Effector CD4-positive, alpha-beta T cell (primary cell): ENCODE measurements around the gene ADRA2A.

Source experiments
- DNase-seq: peaks from one replicate; pipeline ENCODE4 v3.0.0-alpha.2; 2020

ADRA2A gene

DNA sequence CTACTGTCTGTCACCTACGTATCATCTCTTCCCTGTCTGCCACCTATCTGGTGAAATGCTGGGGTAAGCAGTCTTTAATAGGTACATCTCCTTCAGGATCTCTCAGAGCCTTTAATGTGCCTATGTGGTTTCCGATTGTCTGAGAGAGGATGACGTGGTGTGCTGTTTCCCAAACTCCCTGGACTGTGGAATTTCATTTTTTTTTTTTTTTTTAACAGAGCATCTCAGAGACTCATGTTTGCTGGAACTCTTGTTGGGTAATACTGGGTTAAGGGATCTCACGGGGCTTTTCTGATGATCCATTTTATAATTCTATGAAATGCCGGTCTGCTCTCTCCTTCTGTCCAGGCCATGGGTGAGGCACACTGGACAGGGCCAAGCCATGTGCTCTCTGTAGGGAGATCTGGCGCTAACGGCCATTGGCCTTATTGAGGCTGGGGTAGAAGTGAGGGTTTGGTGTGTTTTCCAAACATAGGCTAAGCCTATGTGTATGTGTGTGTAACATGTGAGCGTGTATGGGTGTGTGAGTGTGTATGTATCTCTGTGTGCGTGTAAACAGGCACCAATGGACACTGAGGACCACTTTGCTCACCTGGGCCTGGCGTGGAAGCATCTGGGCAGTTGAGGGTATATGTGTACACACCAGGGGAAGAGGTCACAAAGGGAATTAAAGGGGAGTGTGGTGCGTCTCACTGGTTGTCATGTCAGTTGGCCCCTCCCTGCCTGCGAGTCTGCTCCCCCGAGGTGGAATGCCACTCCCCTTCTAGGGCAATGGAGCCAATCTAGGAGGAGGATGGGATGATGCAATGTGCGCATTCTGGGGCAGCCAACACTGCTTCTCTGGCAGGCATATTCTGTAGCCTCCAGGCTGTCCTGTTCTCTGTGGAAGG, 7.8 kb downstream of the ADRA2A start:
- no peak for DNase-seq

DNA sequence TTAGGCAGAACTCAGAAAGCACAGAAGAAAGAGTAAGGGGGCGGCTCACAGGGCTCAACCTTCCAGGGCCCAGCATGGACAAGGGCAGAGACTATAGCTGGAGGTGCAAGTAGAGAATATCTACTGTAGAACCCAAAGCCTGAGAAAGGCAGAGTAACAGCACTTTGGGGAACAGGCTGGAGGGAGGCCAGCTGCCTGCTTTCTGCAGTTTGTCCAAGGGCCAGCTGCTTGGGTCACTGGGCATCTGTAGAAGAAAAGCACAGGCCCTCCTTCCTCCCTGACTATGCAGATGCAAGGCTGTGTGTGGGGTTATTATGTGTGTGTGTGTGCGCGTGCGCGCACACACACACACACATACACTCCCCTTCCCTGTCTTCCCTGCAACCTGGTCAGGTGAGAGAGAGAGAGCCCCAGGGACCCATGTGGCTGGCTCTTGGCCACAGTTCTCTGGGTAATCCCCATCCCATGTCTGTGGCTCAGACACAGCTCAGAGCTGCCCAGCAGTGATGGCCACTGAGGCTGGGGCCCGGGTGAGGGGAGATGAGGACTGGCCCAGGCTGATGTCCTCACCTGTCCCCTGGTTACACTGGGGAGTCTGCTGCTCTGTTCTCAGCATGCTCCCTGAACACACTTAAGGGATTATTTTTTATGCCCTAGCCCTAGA, 9.0 kb downstream of the ADRA2A start:
- no peak for DNase-seq

DNA sequence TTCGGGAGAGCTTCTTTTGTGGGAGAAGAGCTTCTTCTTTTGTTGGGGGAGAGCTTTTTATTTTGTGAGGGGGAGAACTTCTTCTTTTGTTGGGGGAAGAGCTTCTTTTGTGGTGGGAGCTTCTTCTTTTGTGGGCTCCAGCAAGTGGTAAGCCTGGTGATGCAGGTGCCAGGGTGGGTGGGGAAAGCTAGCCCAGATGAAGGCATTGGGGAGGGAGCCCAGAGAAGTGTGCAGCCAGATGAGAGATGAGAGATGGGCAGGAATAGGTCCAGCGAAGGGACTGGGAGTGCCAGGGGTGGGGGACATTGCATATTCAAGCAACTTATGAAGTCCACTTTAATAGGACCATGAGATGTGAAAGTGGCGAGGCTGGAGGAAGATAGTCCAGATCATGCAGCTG, 9.7 kb downstream of the ADRA2A start:
- no peak for DNase-seq

DNA sequence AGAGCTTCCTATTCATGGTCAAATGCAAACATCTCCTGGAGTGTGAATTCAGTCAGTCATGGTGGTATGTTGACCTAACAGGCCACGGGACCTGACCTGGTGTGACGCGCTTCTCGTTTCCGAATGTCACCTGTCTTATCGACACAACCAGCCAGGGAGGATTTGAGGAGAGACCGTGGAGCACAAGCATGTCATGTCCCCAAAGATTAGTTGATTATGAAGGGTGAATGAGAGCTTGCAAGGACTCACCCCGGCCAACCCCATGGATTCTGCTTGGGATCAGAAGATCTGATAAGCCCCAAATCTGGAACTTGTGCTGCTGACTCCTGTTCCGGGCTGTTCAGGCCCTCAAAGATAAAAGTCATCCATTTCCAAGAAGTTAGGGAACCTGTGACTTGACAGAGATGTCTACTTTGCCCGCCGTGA, 10.5 kb downstream of the ADRA2A start:
- DNase-seq, result no peak

DNA sequence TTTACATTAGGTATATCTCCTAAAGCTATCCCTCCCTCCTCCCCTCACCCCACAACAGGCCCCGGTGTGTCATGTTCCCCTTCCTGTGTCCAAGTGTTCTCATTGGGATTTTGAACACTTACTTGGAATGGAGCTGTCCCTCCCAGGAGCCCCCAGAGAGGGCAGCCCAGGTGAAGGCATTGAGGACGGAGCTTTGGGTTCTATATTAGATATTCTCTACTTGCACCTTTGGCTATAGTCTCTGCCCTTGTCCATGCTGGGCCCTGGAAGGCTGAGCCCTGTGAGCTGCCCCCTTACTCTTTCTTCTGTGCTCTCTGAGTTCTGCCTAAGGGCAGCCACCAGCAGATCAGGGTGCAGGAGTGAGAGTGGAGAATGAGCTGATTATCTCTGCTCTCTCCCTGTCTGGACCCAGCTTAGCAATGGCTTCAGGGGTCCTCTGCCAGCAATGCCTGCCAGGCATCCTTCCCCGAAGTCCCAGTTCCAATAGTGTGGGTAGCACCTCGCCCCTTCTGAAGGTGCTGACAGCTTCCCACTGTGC, 11.2 kb downstream of the ADRA2A start:
- no peak for DNase-seq

DNA sequence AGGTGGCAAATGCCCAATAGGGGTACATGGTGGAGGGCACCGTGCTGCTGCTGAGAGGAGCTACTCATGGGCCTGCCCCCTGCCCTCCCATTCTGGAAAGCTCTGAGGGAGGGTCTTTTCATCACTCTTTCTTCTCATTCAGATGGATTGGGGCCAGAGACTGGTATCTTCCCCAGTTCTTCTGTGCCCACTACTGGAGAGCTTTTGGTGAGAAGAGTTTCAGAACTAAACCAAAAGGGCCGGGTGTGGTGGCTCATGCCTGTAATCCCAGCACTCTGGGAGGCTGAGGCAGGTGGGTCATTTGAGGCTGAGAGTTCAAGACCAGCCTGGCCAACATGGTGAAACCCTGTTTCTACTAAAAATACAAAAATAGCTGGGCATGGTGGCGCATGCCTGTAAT, 12.5 kb downstream of the ADRA2A start:
- no peak for DNase-seq

DNA sequence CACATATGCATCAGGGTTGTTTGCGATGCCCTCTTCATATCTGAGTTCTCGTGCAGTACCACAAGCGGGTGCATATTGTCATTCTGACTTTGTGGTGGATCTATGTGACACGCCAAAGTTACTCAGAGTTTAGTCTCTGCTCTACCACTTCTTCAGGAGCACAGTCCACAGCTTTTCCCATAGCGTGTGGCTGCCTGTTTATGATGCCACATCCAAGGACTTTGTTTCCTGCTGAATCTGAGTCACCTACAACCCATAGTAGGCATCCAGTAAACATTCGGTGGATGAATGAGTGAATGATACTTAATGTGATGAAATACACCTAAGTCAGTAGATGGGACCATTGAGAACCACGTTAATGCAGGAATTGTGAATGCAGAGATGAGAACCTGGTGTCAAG, 15.0 kb downstream of the ADRA2A start:
- no peak for DNase-seq

DNA sequence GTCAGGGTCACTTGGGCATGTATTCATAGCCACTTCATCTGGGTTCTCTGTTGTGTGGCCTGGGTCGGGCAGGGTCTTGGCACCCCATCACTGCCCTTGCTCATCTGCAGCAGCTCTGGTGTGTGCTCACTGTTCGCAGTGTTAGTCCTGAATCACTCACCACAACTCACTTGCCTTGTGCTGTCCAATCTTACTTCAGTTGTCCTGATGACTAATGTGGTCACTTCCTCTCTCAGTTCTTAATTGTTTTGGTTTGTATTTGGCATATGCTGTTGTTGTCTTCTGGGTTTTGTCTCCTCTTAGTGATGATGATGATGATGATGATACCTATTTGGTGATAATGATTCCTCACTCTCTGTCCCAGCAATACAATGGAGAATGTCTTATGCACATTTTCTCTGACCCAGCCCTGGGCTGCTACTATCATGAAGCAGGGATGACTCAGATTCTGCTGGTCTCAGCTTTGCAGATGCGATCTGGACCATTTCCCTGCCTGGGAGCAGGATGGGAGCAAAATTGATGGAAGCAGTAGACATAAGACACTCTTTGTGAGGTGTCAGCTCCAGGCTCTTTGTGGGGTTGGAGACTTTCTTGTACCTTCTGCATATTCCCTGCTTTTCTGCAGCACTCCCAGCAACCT, 17.0 kb downstream of the ADRA2A start:
- no peak for DNase-seq

DNA sequence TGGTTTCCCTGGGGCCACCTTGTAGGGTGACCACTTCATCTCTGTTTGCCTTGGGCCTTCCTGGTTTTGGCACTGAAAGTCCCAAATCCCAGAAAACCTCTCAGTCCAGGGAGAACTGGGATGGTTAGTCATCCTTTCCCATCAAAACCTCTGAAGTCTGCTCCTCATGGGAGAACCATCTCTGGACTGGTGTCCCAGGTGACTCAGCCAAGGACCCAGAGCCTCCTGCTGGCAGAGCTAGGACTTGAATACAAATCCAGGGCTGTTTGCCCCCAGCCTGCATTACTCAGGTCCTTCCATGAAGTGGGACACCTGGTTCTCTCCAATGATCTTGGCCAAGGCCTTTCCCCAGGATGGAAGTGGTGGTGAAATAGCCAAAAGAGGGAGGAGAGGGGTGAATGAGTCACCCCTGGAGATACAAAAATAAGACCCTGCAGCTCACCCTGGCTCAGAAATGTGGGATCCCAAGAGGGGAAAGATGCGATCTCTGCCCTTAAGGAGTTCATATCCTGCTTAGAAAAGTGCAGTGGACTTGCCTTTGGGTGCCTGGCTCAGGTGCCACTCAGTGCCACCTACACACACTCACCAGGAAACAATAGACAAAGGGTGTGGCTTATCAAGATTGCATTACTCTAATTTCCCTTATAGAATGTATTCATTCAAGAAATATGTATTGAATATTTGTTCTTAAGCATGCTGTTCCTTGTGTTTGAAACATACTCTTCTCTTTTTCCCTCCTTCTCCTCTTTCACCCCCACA, 22.0 kb downstream of the ADRA2A start:
- no peak for DNase-seq

DNA sequence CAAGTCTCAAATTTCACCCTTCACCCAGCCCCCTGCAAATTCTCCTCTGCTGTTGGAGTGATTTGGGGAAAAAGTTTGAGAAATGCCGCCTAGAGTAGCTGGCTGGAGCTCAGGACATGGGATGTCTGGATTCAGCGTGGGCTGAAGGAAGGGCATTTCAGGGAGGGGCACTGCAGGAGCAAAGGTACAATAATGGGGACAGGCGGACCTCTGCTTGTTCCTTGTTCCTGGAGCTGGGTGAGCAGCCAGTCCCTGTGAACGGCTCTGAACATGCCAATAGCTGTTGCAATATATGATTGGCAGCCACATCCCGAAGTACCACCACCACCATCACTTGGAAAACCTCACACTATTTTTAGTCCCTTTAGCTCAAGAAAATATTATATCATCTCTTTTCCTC, 23.4 kb downstream of the ADRA2A start:
- no peak for DNase-seq

DNA sequence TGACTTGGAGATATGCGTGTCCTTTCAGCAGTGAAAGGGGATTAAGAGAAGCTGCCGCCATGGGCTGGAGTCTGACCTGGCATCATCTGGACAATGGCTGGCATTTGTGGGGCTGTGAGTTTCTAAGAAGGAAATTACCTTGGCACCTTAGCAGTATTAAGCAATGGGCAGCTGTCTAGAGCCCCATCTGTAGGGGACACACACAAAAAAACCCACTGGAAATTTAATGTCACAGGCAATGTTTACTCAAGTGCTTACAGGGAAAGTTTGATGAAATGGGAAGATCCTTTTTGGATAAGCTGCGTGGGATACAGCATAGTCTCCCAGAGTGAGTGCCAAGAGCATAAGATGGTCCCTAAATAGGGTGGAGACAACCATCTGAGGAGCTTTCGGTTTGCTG, 25.0 kb downstream of the ADRA2A start:
- DNase-seq, result no peak

DNA sequence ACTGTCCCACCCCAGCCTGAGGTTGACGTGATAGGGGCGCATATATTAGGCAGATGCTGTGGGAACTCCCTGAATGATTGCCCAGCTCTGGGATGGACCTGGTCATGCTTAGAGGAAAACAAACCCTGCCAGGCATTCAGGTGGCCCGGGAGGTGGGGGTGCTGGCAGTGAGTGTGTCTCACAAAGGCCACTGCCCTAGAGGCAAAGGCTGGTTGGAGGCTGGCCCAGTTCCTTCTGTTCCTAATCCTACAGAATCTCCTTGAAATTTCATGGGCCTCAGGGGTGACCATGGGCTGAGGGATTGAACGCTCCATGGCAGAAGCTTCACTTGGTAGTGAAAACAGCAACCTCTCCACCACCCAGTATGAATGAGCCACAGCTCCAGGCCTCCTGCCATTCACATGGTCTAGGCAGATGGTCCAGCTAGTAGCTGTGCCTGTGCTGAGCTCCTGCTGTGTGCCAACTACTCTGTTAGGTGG, 25.6 kb downstream of the ADRA2A start:
- DNase-seq, result no peak

DNA sequence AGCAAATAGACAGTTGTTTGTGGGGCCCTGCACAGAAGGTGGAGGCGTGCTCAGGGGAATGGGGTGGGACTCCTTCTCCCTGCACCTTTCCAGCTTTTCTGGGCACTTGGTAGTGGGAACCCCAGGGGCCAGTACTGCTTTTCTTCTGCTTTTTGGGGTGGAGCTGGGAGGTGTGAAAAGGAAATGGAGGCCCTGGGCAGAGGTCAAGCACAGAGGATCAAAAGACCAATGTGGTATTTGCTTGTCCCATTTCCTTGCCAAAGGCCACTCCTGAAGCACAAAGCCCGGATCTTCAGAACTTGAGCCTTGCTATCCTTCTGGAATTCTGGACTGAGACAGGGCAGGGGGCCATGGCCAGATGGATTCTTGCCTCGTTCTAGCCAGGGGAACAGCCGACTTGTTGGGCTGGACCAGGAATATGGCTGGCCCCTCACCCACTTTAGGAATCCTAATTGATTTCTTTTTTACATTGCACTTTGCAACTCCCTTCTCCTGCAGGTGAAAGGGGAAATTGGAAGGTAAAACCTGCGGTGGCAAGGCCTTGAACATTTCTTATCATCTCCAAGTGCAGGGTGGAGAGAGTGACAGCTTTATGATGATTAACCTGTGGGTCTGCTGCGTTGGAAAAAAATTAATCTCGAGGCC, 26.5 kb downstream of the ADRA2A start:
- DNase-seq, result no peak

DNA sequence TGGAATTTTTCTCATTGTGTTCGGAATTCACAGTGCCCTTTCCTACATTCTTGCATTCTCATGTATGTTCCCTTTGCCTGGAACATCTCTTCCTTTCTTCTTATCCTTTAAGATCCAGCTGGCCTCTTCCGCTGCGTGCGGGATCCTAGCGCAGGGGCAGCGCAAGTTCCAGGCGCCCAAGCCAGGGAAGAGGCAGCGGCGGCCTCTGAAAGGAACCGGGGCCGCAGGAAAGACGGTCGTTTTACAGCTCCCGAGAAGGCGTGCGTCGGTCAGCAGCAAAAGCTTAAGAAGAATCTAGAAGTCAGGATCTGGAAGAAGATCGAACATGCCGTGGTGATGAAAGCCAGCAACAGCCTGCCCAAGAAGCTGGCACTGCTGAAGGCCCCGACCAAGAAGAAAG, 28.0 kb downstream of the ADRA2A start:
- DNase-seq, result no peak

DNA sequence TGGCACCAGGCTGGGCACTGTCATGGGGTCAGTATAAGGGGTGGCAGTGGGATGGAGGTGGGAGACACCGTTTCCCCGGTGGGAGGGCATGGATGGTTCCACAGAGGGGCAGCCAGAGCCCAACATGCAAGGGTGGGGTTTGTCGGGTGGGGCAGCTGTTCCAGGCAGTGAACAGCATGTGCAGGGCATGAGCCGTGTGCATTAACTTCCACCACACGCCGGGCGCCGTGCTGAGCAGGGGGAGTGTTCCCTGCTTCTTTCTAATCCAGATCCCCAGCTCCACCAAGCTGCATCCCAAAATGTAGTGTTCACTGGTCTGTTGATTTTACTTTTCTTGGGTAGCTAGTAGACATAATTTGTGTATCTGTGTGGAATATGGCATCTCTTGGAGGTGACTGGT, 29.3 kb downstream of the ADRA2A start:
- no peak for DNase-seq

DNA sequence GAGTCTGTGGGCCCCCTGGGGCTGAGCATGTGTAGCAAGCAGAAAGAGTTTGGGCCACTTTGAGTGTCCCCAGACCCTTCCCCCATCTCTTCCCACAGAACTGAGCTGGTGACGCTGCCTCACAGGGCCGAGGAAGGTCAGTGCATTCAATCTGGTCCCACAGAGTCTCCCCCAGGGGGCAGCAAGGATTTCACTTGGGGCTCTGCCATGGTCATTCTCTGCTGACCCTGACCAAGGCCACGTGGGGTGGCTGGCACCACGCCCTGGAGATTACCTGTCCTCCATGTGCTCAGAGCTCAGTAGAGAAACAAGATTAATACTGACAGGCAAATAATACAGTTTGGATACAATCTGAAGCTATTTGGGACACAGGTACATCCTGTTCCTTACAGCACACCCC, 30.2 kb downstream of the ADRA2A start:
- DNase-seq, result no peak

DNA sequence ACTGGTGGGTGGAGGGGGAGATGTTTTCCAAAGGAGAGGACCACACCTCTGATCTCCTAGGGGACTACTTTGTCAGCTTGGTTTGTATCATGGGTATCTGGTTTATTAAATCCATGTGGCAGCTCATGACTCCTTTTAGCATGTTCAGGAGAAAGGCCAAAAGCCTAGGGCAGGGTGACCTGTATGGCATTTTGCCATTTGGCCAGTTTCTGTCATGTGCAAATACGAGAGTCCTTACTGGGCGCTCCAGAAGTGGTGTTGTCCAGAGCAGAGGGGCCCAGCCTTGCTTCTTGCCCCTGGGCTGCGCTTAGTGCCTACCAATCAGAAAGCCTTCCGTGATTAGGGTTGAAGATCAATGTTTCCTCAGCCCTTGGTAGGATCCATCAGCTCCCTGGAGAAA, 31.0 kb downstream of the ADRA2A start:
- no peak for DNase-seq

DNA sequence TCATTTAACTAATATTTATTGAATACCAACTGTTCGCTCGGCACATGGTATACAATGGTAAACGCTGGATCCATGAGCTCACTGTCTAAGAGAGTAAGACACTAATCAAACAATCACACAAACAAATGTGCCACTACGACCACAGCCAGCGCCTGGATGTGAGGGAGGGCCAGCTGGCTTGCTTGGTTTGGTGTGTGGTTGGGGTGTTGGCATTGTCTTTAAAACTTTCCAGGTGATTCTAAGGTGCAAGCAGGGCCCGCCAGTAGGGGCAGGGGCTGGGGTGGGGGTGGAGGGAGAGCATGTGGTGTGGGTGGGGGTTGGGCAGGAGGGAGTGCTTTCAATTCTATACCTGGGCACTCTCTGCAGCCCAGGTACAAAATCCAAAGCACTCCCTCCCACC, 31.6 kb downstream of the ADRA2A start:
- DNase-seq, result no peak

DNA sequence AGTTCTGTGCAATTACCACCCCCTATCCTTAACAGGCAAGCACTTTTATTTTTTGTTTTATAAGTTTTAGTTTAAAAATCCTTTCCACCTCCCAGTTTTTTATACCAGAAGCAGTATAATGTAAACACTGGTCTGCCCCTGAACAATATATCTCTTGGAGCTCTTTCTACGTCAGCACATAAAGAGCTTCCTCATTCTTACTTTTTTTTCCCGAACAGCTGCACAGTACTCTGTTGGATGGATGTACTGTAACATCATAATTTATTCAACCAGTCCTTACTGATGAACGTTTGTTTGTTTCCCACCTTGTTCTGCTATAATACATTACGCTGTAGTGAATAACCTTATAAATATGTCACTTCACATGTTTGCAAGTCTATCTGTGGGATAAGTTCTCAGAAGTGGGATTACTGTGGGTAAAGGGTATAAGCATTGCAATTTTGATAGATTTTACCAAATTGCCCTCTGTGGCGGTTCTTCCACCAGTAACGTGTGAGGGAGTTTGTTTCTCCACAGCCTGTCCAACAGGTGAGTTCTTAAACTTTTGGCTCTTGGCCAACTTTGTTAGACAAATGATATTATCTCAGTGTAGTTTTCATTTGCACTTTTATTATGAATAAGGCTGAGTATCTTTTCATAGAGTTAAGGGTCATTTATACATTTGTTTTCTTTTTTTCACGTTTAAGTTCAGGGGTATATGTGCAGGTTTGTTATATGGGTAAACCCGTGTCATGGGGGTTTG, 32.8 kb downstream of the ADRA2A start:
- DNase-seq, result no peak

DNA sequence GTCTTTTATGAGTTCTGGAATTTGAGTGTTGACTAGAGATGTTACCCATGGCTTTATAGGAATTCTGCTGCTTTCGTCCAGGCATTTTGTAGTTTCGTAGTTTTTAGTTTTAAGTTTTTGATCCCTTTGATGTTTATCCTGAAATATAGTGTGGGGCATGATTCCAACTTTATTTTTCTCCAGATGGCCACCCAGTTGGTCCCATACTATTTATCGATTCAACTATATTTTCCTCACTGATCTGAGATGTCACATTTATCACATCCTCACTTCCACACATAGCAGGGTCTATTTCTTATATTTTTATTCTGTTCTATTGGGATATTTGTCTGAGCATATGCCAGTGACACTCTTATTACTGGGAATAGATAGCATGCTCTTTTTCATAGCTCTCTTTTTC, 33.9 kb downstream of the ADRA2A start:
- no peak for DNase-seq

DNA sequence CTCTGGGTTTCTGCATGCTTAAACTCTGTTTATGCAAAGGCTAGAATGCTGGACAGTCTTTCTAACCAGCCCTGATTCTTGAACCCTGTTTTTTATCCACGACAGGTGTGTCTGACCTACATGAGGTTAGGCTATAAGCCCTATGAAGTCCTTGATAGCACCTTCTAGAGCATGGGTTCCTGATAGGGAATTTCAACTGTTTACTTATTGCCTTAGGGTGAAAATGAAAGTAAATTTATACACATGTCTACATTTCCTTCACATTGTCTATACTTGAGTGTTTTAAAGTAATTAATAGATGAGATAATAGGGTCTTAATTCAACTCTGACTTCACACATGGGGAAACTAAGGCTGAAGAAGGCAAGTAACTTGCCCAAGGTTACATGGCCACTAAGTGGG, 35.5 kb downstream of the ADRA2A start:
- DNase-seq, result no peak
